GM23338 (cell line): ENCODE results near the gene KLK5. TPM values are rescaled to one million over a fixed set of nuclear protein-coding genes. Genes with fewer than 3 reads are reported as not detected.
"Not testable (repeated sequence)": the region's sequence is repeated elsewhere in the genome, so short reads cannot be mapped to it uniquely, and the experiment has no call there.

Source experiments
- ATAC-seq: fragments of 200-7000 bp; cut with Tn5 transposase; 3 replicates; pipeline ENCODE4 v1.9.1; 2020
- DNase-seq: peaks from one replicate; pipeline ENCODE4 v3.0.0-alpha.2; 2015; ENCODE audit warnings: low spot score
- H2AFZ ChIP-seq: fragments of 200-600 bp; sonication (generic); 2 replicates; pipeline ENCODE4 v1.8.0; 2016; ENCODE audit warnings: antibody characterized with exemption, mild to moderate bottlenecking, moderate library complexity
- H3F3A ChIP-seq: fragments of 200-600 bp; sonication (generic); replicated peaks from 2 replicates; pipeline ENCODE4 v1.8.0; 2017; ENCODE audit warnings: antibody characterized with exemption, mixed run types, low read depth
- H3K27ac ChIP-seq: fragments of 200-600 bp; sonication (generic); 2 replicates; pipeline ENCODE4 v1.6.1; 2016; ENCODE audit warnings: low read depth
- H3K27me3 ChIP-seq: fragments of 200-600 bp; sonication (generic); 2 replicates; pipeline ENCODE4 v1.8.0; 2016; ENCODE audit warnings: mild to moderate bottlenecking, mixed run types, moderate library complexity; ENCODE audit not compliant: insufficient read depth
- H3K36me3 ChIP-seq: fragments of 200-600 bp; sonication (generic); 2 replicates; pipeline ENCODE4 v1.8.0; 2016; ENCODE audit warnings: mild to moderate bottlenecking; ENCODE audit not compliant: insufficient read depth
- H3K4me1 ChIP-seq: fragments of 200-600 bp; sonication (generic); 2 replicates; pipeline ENCODE4 v1.8.0; 2016; ENCODE audit warnings: mild to moderate bottlenecking, moderate library complexity; ENCODE audit not compliant: insufficient read depth
- H3K4me2 ChIP-seq: fragments of 200-600 bp; sonication (generic); 2 replicates; pipeline ENCODE4 v1.7.1; 2017; ENCODE audit warnings: mixed run types
- H3K4me3 ChIP-seq: fragments of 200-600 bp; sonication (generic); 2 replicates; pipeline ENCODE4 v1.6.1; 2016; ENCODE audit warnings: mixed run types
- H3K79me2 ChIP-seq: fragments of 200-600 bp; sonication (generic); replicated peaks from 2 replicates; pipeline ENCODE4 v1.8.0; 2017; ENCODE audit warnings: mild to moderate bottlenecking; ENCODE audit not compliant: insufficient read depth
- H3K9me2 ChIP-seq: fragments of 200-600 bp; sonication (generic); 2 replicates; pipeline ENCODE4 v1.8.0; 2017; ENCODE audit not compliant: insufficient read depth
- H4K20me1 ChIP-seq: fragments of 200-600 bp; sonication (generic); replicated peaks from 2 replicates; pipeline ENCODE4 v1.8.0; 2017; ENCODE audit warnings: mild to moderate bottlenecking; ENCODE audit not compliant: insufficient read depth
- H3K27ac Mint-ChIP-seq: 2 replicates; pipeline ENCODE4 v1.8.0; 2020; ENCODE audit warnings: inconsistent platforms, mild to moderate bottlenecking, moderate library complexity, mixed read lengths
- H3K27me3 Mint-ChIP-seq: 3 replicates; pipeline ENCODE4 v1.8.0; 2022; ENCODE audit warnings: low read depth, mild to moderate bottlenecking, moderate library complexity, mixed read lengths, inconsistent platforms; ENCODE audit not compliant: insufficient read depth, poor library complexity
- H3K36me3 Mint-ChIP-seq: 3 replicates; pipeline ENCODE4 v1.8.0; 2021; ENCODE audit warnings: low read depth, mild to moderate bottlenecking, inconsistent platforms, moderate library complexity, mixed read lengths
- H3K4me1 Mint-ChIP-seq: 3 replicates; pipeline ENCODE4 v1.8.0; 2020; ENCODE audit warnings: mild to moderate bottlenecking, inconsistent platforms, mixed read lengths
- H3K4me3 Mint-ChIP-seq: 3 replicates; pipeline ENCODE4 v1.8.0; 2021; ENCODE audit warnings: moderate library complexity, mild to moderate bottlenecking, inconsistent platforms, mixed read lengths
- H3K9me3 Mint-ChIP-seq: 3 replicates; pipeline ENCODE4 v1.8.0; 2020; ENCODE audit warnings: moderate library complexity, mild to moderate bottlenecking, inconsistent platforms, mixed read lengths
- EZH2 ChIP-seq: fragments of 200-600 bp; sonication (generic); IDR thresholded peaks from one replicate; pipeline ENCODE4 v1.8.0; 2017; ENCODE audit warnings: antibody characterized with exemption, mild to moderate bottlenecking, low read depth; ENCODE audit not compliant: unreplicated experiment
- EZH2phosphoT487 ChIP-seq: fragments of 200-600 bp; sonication (generic); IDR thresholded peaks from one replicate; pipeline ENCODE4 v1.8.1; 2018; ENCODE audit warnings: antibody characterized with exemption; ENCODE audit not compliant: unreplicated experiment
- POLR2AphosphoS5 ChIP-seq: IDR thresholded peaks from 2 replicates; pipeline ENCODE4 v1.6.1; 2016; ENCODE audit warnings: antibody characterized with exemption, low read depth
- STAT1 ChIP-seq: IDR thresholded peaks from one replicate; pipeline ENCODE4 v1.6.1; 2016; ENCODE audit warnings: antibody characterized with exemption; ENCODE audit not compliant: unreplicated experiment
- ZNF114 ChIP-seq: fragments of 250-450 bp; sonication (Bioruptor Pico); IDR thresholded peaks from 2 replicates; pipeline ENCODE4 v1.5.0; 2020; ENCODE audit warnings: mild to moderate bottlenecking, moderate library complexity
- ZNF331 ChIP-seq: fragments of 250-450 bp; sonication (Bioruptor Pico); IDR thresholded peaks from 2 replicates; pipeline ENCODE4 v1.5.0; 2020; ENCODE audit warnings: low read depth, mild to moderate bottlenecking, moderate library complexity
- polyA plus RNA-seq: library from polyadenylated mRNA; unstranded; fragments of >200 nt; fragmentation: Nextera tagmentation; extraction: Ambion mirVana; gene quantifications from 2 replicates; pipeline ENCODE4 v1.2.1, GENCODE V29; 2016
- total RNA-seq: library from RNA; depleted of rRNA; stranded (reverse); fragments of >200 nt; shearing (Covaris generic); gene quantifications from 2 replicates; pipeline ENCODE4 v1.2.3, GENCODE V29; 2014
- TF ChIP-seq, protein P1 (sequence below): fragments of 250-450 bp; sonication (Bioruptor Pico); IDR thresholded peaks from 2 replicates; pipeline ENCODE4 v1.5.0; 2020; ENCODE audit warnings: mild to moderate bottlenecking, moderate library complexity

Gene KLK5
- total and polyA plus RNA-seq, 2 experiments from 2014 or later, result 0.66 TPM; not detected in 1

DNA sequence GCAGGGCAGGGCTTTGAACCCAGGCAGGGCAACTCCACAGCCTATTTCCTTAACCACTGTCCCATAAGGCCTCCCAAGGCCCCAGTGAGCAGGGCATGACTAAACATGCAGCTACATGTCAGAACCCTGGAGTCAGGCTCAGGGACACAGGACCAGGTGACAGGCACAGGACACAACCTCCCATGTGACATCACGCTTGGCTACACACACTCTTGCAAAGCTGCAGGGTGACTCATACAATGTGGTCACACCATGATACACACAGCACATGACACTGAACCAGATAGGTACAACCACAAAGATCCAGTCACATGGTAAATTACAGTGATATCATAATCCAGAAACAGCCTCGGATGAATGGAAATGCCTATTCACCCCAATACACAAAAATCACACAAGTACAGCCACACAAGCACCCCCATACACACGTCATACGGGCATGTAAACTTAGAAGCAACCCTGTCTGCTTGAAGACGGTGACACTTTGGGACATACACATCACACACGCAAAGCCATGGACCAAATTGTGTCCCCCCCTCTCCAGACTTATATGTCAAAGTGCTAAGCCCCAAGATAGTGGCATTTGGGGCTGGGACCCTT is 56.1 kb downstream of the KLK5 start (continued):
- TF ChIP-seq, protein P1, sequence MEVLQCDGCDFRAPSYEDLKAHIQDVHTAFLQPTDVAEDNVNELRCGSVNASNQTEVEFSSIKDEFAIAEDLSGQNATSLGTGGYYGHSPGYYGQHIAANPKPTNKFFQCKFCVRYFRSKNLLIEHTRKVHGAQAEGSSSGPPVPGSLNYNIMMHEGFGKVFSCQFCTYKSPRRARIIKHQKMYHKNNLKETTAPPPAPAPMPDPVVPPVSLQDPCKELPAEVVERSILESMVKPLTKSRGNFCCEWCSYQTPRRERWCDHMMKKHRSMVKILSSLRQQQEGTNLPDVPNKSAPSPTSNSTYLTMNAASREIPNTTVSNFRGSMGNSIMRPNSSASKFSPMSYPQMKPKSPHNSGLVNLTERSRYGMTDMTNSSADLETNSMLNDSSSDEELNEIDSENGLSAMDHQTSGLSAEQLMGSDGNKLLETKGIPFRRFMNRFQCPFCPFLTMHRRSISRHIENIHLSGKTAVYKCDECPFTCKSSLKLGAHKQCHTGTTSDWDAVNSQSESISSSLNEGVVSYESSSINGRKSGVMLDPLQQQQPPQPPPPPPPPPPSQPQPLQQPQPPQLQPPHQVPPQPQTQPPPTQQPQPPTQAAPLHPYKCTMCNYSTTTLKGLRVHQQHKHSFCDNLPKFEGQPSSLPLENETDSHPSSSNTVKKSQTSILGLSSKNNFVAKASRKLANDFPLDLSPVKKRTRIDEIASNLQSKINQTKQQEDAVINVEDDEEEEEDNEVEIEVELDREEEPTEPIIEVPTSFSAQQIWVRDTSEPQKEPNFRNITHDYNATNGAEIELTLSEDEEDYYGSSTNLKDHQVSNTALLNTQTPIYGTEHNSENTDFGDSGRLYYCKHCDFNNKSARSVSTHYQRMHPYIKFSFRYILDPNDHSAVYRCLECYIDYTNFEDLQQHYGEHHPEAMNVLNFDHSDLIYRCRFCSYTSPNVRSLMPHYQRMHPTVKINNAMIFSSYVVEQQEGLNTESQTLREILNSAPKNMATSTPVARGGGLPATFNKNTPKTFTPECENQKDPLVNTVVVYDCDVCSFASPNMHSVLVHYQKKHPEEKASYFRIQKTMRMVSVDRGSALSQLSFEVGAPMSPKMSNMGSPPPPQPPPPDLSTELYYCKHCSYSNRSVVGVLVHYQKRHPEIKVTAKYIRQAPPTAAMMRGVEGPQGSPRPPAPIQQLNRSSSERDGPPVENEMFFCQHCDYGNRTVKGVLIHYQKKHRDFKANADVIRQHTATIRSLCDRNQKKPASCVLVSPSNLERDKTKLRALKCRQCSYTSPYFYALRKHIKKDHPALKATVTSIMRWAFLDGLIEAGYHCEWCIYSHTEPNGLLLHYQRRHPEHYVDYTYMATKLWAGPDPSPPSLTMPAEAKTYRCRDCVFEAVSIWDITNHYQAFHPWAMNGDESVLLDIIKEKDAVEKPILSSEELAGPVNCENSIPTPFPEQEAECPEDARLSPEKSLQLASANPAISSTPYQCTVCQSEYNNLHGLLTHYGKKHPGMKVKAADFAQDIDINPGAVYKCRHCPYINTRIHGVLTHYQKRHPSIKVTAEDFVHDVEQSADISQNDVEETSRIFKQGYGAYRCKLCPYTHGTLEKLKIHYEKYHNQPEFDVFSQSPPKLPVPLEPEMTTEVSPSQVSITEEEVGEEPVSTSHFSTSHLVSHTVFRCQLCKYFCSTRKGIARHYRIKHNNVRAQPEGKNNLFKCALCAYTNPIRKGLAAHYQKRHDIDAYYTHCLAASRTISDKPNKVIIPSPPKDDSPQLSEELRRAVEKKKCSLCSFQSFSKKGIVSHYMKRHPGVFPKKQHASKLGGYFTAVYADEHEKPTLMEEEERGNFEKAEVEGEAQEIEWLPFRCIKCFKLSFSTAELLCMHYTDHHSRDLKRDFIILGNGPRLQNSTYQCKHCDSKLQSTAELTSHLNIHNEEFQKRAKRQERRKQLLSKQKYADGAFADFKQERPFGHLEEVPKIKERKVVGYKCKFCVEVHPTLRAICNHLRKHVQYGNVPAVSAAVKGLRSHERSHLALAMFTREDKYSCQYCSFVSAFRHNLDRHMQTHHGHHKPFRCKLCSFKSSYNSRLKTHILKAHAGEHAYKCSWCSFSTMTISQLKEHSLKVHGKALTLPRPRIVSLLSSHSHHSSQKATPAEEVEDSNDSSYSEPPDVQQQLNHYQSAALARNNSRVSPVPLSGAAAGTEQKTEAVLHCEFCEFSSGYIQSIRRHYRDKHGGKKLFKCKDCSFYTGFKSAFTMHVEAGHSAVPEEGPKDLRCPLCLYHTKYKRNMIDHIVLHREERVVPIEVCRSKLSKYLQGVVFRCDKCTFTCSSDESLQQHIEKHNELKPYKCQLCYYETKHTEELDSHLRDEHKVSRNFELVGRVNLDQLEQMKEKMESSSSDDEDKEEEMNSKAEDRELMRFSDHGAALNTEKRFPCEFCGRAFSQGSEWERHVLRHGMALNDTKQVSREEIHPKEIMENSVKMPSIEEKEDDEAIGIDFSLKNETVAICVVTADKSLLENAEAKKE, result no peak
- no peak for TF ChIP-seq ZNF114 (CRISPR knock-in tag)
- no peak for TF ChIP-seq ZNF331 (CRISPR knock-in tag)
- no peak for TF ChIP-seq EZH2
- no peak for TF ChIP-seq POLR2AphosphoS5
- TF ChIP-seq EZH2phosphoT487, result no peak
- TF ChIP-seq STAT1, result no peak

DNA sequence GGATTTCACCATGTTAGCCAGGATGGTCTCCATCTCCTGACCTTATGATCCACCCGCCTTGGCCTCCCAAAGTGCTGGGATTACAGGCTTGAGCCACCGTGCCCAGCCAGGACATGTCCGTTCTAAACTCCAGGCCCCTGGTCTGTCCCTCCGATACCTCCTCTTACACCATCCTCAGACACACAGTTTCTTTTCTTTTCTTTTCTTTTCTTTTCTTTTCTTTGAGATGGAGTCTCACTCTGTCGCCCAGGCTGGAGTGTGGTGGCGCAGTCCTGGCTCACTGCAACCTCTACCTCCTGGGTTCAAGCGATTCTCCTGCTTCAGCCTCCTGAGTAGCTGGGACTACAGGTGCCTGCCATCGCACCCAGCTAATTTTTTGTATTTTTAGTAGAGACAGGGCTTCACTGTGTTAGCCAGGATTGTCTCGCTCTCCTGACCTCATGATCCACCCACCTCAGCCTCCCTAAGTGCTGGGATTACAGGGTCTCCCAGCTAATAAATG is 56.7 kb downstream of the KLK5 start:
- not testable (repeated sequence) for H3K27ac ChIP-seq, H3K79me2 ChIP-seq, H3K36me3 ChIP-seq, H3F3A ChIP-seq, H3K27ac Mint-ChIP-seq, H2AFZ ChIP-seq, H3K4me2 ChIP-seq, H3K4me1 Mint-ChIP-seq, H3K9me2 ChIP-seq, H3K4me3 Mint-ChIP-seq, H3K4me3 ChIP-seq, H3K4me1 ChIP-seq, H3K27me3 Mint-ChIP-seq, H4K20me1 ChIP-seq, H3K27me3 ChIP-seq, ATAC-seq, DNase-seq
- Mint-ChIP-seq H3K9me3 (peaks cover 87% of the 10 kb centered on the region), H3K36me3 (peaks cover 26% of the 10 kb centered on the region)
